A549 (cell line): Measurements from ENCODE around the gene RALGAPA1. TPM values are rescaled to one million over a fixed set of nuclear protein-coding genes. Genes with fewer than 3 reads are reported as not detected.

Source experiments
- ATAC-seq, 2 experiments: fragments of 200-7000 bp in 1 of 2; fragments of >200 bp in 1 of 2; cut with Nextera tagmentation in 1 of 2; cut with Tn5 transposase in 1 of 2; 3 replicates each; pipeline versions ENCODE4 v1.8.0 to v1.9.1; 2018 to 2020; ENCODE audit warnings: mild to moderate bottlenecking in 1 of 2, moderate library complexity in 1 of 2
- CTCF ChIA-PET: fragments of 300-600 bp; sonication (Branson Sonifier 250); formaldehyde crosslinking; extraction: SDS; loops from one replicate; lab custom pipeline; 2021; ENCODE audit warnings: antibody characterized with exemption, inconsistent platforms; lab: Yijun Ruan, JAX
- POLR2A ChIA-PET: fragments of 350-600 bp; formaldehyde crosslinking; extraction: SDS; loops from one replicate; lab custom pipeline; 2021; ENCODE audit warnings: antibody characterized with exemption, inconsistent platforms; lab: Yijun Ruan, JAX
- DNase-seq, 2 experiments: peaks; one replicate each; pipeline versions ENCODE4 v3.0.0 to v3.0.0-alpha.2; 2011 to 2016; ENCODE audit warnings: low read depth in 1 of 2, low spot score in 1 of 2
- FAIRE-seq: peaks from 2 replicates; lab custom pipeline; 2011; peaks lifted over from hg19 to GRCh38; lab: Jason Lieb, UNC
- H3K27ac ChIP-seq, 2 experiments: fragments of >200 bp; sonication (Bioruptor Twin); formaldehyde crosslinking; 3 replicates each; pipeline ENCODE4 v1.5.1; 2016 to 2017
- H3K4me1 ChIP-seq: fragments of >200 bp; sonication (Bioruptor Twin); formaldehyde crosslinking; 3 replicates; pipeline ENCODE4 v1.6.1; 2016
- H3K4me2 ChIP-seq: fragments of >200 bp; sonication (Bioruptor Twin); formaldehyde crosslinking; 3 replicates; pipeline ENCODE4 v1.6.1; 2016
- H3K4me3 ChIP-seq: fragments of >200 bp; sonication (Bioruptor Twin); formaldehyde crosslinking; 3 replicates; pipeline ENCODE4 v1.5.1; 2016
- H3K9me3 ChIP-seq: fragments of >200 bp; sonication (Bioruptor Twin); formaldehyde crosslinking; 3 replicates; pipeline ENCODE4 v1.6.1; 2016
- E2F6 ChIP-seq: IDR thresholded peaks from 2 replicates; pipeline ENCODE4 v1.6.1; 2012; ENCODE audit warnings: low read depth, borderline replicate concordance
- ELK1 ChIP-seq: fragments of 150-350 bp; IDR thresholded peaks from 2 replicates; pipeline ENCODE4 v1.6.1; 2014; ENCODE audit warnings: low read depth, mild to moderate bottlenecking, low read length
- FOSL2 ChIP-seq, 2 experiments: fragments of 450-650 bp in 1 of 2; fragments of >200 bp in 1 of 2; sonication (Bioruptor Twin) in 1 of 2; formaldehyde crosslinking; IDR thresholded peaks; 2 replicates each; pipeline versions ENCODE4 v1.5.0 to v1.6.1; 2016 to 2020; ENCODE audit warnings: mild to moderate bottlenecking in 1 of 2, moderate library complexity in 1 of 2
- HDAC2 ChIP-seq: fragments of 200-600 bp; sonication (generic); IDR thresholded peaks from 2 replicates; pipeline ENCODE4 v1.6.1; 2016
- HES2 ChIP-seq: fragments of >200 bp; sonication (Bioruptor Twin); formaldehyde crosslinking; IDR thresholded peaks from 2 replicates; pipeline ENCODE4 v1.6.1; 2016
- HOXB5 ChIP-seq: fragments of 250-450 bp; sonication (Bioruptor Pico); IDR thresholded peaks from 2 replicates; pipeline ENCODE4 v1.5.0; 2020; ENCODE audit warnings: mild to moderate bottlenecking, moderate library complexity
- JUNB ChIP-seq: fragments of >200 bp; sonication (Bioruptor Twin); formaldehyde crosslinking; IDR thresholded peaks from 2 replicates; pipeline ENCODE4 v1.6.1; 2016
- KDM1A ChIP-seq: fragments of 200-600 bp; sonication (generic); IDR thresholded peaks from 2 replicates; pipeline ENCODE4 v1.6.1; 2016; ENCODE audit warnings: low read depth, mild to moderate bottlenecking
- MAFK ChIP-seq: fragments of 450-650 bp; IDR thresholded peaks from 2 replicates; pipeline ENCODE4 v1.6.1; 2014; ENCODE audit not compliant: partially characterized antibody
- MAX ChIP-seq: IDR thresholded peaks from 2 replicates; pipeline ENCODE4 v1.6.1; 2012
- MAZ ChIP-seq: fragments of 150-350 bp; IDR thresholded peaks from 2 replicates; pipeline ENCODE4 v1.6.1; 2014; ENCODE audit warnings: antibody characterized with exemption, low read depth, low read length, borderline replicate concordance
- MYC ChIP-seq: IDR thresholded peaks from 2 replicates; pipeline ENCODE4 v1.6.1; 2012; ENCODE audit warnings: mild to moderate bottlenecking, inconsistent platforms, low read length, improper control_type of control experiment, borderline replicate concordance
- NPAS2 ChIP-seq: fragments of 250-450 bp; sonication (Bioruptor Pico); IDR thresholded peaks from 2 replicates; pipeline ENCODE4 v1.8.0; 2022; ENCODE audit warnings: mild to moderate bottlenecking, moderate library complexity, borderline replicate concordance
- NR3C1 ChIP-seq: fragments of >200 bp; sonication (Bioruptor Twin); formaldehyde crosslinking; IDR thresholded peaks from 3 replicates; pipeline ENCODE4 v1.6.1; 2017
- PBX3 ChIP-seq: IDR thresholded peaks from 2 replicates; pipeline ENCODE4 v1.6.1; 2012
- POLR2A ChIP-seq: IDR thresholded peaks from 2 replicates; pipeline ENCODE4 v1.6.1; 2012; ENCODE audit warnings: mild to moderate bottlenecking, low read length
- RAD21 ChIP-seq, 2 experiments: fragments of >200 bp in 1 of 2; sonication (Bioruptor Twin) in 1 of 2; formaldehyde crosslinking in 1 of 2; IDR thresholded peaks in 1 of 2; conservative IDR thresholded peaks in 1 of 2; 2 replicates in 1 of 2; 3 replicates in 1 of 2; pipeline ENCODE4 v1.6.1; 2012 to 2018; ENCODE audit warnings: inconsistent platforms in 1 of 2
- RARB ChIP-seq: fragments of 250-450 bp; sonication (Bioruptor Pico); IDR thresholded peaks from 2 replicates; pipeline ENCODE4 v1.8.0; 2021; ENCODE audit warnings: mild to moderate bottlenecking, moderate library complexity
- RCOR1 ChIP-seq: fragments of 150-350 bp; IDR thresholded peaks from 2 replicates; pipeline ENCODE4 v1.6.1; 2014; ENCODE audit warnings: antibody characterized with exemption, low read length, low read depth
- RFX5 ChIP-seq: fragments of 450-650 bp; IDR thresholded peaks from 2 replicates; pipeline ENCODE4 v1.7.1; 2014; ENCODE audit warnings: antibody characterized with exemption, mild to moderate bottlenecking, moderate library complexity
- SMC3 ChIP-seq: fragments of >200 bp; sonication (Bioruptor Twin); formaldehyde crosslinking; IDR thresholded peaks from 3 replicates; pipeline ENCODE4 v1.6.1; 2018; ENCODE audit warnings: inconsistent platforms
- TP53 ChIP-seq: fragments of 250-450 bp; sonication (Bioruptor Pico); IDR thresholded peaks from 2 replicates; pipeline ENCODE4 v1.5.0; 2021; ENCODE audit warnings: mild to moderate bottlenecking, moderate library complexity
- ZNF302 ChIP-seq: fragments of 250-450 bp; sonication (Bioruptor Pico); IDR thresholded peaks from 2 replicates; pipeline ENCODE4 v1.9.0; 2021; ENCODE audit warnings: inconsistent platforms, mild to moderate bottlenecking, moderate library complexity
- ZSCAN20 ChIP-seq: fragments of 250-450 bp; sonication (Bioruptor Pico); IDR thresholded peaks from 2 replicates; pipeline ENCODE4 v1.8.0; 2022; ENCODE audit warnings: mild to moderate bottlenecking, moderate library complexity
- WGBS: methylation state at CpG from one replicate; pipeline ENCODE4 v1.1.6; 2017; ENCODE audit errors: missing lambda C conversion rate; 5-methylcytosine and 5-hydroxymethylcytosine counted together
- polyA plus RNA-seq, 4 experiments: library from polyadenylated mRNA; depleted of rRNA in 3 of 4; stranded (reverse); fragments of >200 nt; fragmentation: RNase III in 1 of 4; extraction: RNeasy Plus Mini Kit Qiagen cat#74134 plus additional on column Dnase treatment in 1 of 4; gene quantifications; 2 replicates in 3 of 4; 3 replicates in 1 of 4; pipeline ENCODE4 v1.2.3, GENCODE V29; 2011 to 2017

RALGAPA1 gene
- polyA plus RNA-seq, 2 of the 4 experiments (the other 2 are of a cell fraction) = 8.2 to 17.1 TPM

GRCh38 chr14:35750202-35750904 lies 58.7 kb downstream of the RALGAPA1 start:
- POLR2A ChIA-PET = no interaction called here
- peaks cover 9% of the 10 kb centered on the region; the same call in 2 of the 3 replicates for H3K4me1 ChIP-seq
- DNase-seq (no peak), ATAC-seq (no peak), FAIRE-seq (no peak)
- H3K4me3 ChIP-seq = no peak overlapping the region
- no peaks in the 10 kb centered on the region for H3K9me3 ChIP-seq
- H3K4me2 ChIP-seq = no peak overlapping the region
- TF ChIP-seq KDM1A (no peak), MAX (no peak), TP53 (CRISPR knock-in tag) (no peak), SMC3 (no peak), HDAC2 (no peak), FOSL2 (IDR thresholded peaks at IDR 0.05) (no peak), FOSL2 (CRISPR knock-in tag; IDR thresholded peaks at IDR 0.05) (no peak), RAD21 (conservative IDR thresholded peaks at IDR 0.05 in 1 of 2, IDR thresholded peaks at IDR 0.05 in 1 of 2) (no peak)
- CTCF ChIA-PET = no interaction called here
- WGBS = 90% methylated on average over 6 of the region's 6 CpGs
- no peak overlapping the region for H3K27ac ChIP-seq

GRCh38 chr14:35747379-35747778 lies 61.7 kb downstream of the RALGAPA1 start:
- POLR2A ChIA-PET = no interaction called here

More at GRCh38 chr14:35747379-35747778, 61.7 kb downstream of the RALGAPA1 start:
- Histone ChIP-seq H3K9me3 (no peaks in the 10 kb centered on the region), H3K4me2 (no peak overlapping the region; the same call in 2 of the 3 replicates), H3K27ac (no peak overlapping the region), H3K4me1 (peaks cover 9% of the 10 kb centered on the region; the same call in 2 of the 3 replicates), H3K4me3 (no peak overlapping the region)
- DNase-seq (peak in 1 of 2 experiments; percentile 40), ATAC-seq (peak in 1 of 2 experiments; percentile 66; a peak in 3 of 6 replicates), FAIRE-seq (peak; percentile 46)
- CTCF ChIA-PET = interaction anchor here (1.9 kb wide), 1 partner anchor 70 kb away, joined by 4 read pairs; no protein-coding TSS in a partner anchor
- TF ChIP-seq MYC (no peak), ELK1 (no peak), MAZ (no peak), E2F6 (no peak), POLR2A (no peak), RCOR1 (no peak), NR3C1 (no peak), SMC3 (no peak), PBX3 (no peak), JUNB (no peak), ZNF302 (CRISPR knock-in tag) (no peak), FOSL2 (IDR thresholded peaks at IDR 0.05) (no peak), FOSL2 (CRISPR knock-in tag; IDR thresholded peaks at IDR 0.05) (no peak), MAFK (no peak), ZSCAN20 (no peak), HOXB5 (CRISPR knock-in tag) (no peak), RARB (CRISPR knock-in tag) (no peak), NPAS2 (no peak), RFX5 (no peak), HES2 (no peak)
